ENCODE results near the gene EHD4. TPM values are rescaled to one million over a fixed set of nuclear protein-coding genes. Genes with fewer than 3 reads are reported as not detected.
A peak's percentile ranks its signal among the peaks of the same experiment; 100 is the strongest.

Gene EHD4
- polyA plus RNA-seq, 1 donor (not counting 4 experiments of a cell fraction or from before 2014, with no cell fraction given): 31.5 TPM

GRCh38 chr15:41858756-41859155 lies 113.6 kb downstream of the EHD4 start:
- no peak overlapping the region for H3K27ac ChIP-seq (ENCODE audit: control insufficient read depth, insufficient read depth, low read length)
- no peak overlapping the region for H3K4me2 ChIP-seq (ENCODE audit: control insufficient read depth, extremely low read depth, insufficient read depth, low read depth, low read length)
- H4K20me1 ChIP-seq (ENCODE audit: control insufficient read depth, extremely low read depth, insufficient read depth, low read length): no peaks in the 10 kb centered on the region
- no peak for DNase-seq (ENCODE audit: low read depth, low spot score)
- no peak for FAIRE-seq
- H3K4me3 ChIP-seq (ENCODE audit: control insufficient read depth in 2 of 3, extremely low read depth in 1 of 3, insufficient read depth in 2 of 3, low read depth in 1 of 3, low read length in 3 of 3): no peak overlapping the region
- H3K4me1 ChIP-seq (ENCODE audit: control insufficient read depth, extremely low read depth, insufficient read depth, low read length): no peaks in the 10 kb centered on the region
- peaks cover 0 to 1% of the 10 kb centered on the region in 2 experiments for H3K36me3 ChIP-seq (ENCODE audit: control insufficient read depth in 2 of 2, extremely low read depth in 1 of 2, insufficient read depth in 2 of 2, low read length in 2 of 2)
- no peaks in the 10 kb centered on the region for H3K9me1 ChIP-seq (ENCODE audit: control insufficient read depth, extremely low read depth, insufficient read depth, low read length)
- H3K79me2 ChIP-seq (ENCODE audit: control insufficient read depth, insufficient read depth, low read length): no peaks in the 10 kb centered on the region
- no peak overlapping the region for H3K9ac ChIP-seq (ENCODE audit: control insufficient read depth, extremely low read depth, insufficient read depth, low read length)
- H3K9me3 ChIP-seq (ENCODE audit: control insufficient read depth, low read depth, low read length): no peaks in the 10 kb centered on the region
- no peak overlapping the region for H2AFZ ChIP-seq (ENCODE audit: control insufficient read depth, low read length)
- peaks cover 7% of the 10 kb centered on the region for H3K27me3 ChIP-seq (ENCODE audit: control insufficient read depth, extremely low read depth, insufficient read depth, low read length)
- TF ChIP-seq CTCF (optimal IDR thresholded peaks at IDR 0.05 in 1 of 3, IDR thresholded peaks at IDR 0.05 in 1 of 3, conservative IDR thresholded peaks at IDR 0.05 in 1 of 3; ENCODE audit: extremely low read depth in 1 of 3, insufficient read depth in 2 of 3, low read length in 3 of 3) (peak in 2 of 3 experiments; percentile 2 to 10), EZH2 (IDR thresholded peaks at IDR 0.05; ENCODE audit: low read length) (no peak)
- dilution Hi-C loops (cut with MboI; ENCODE audit: extremely low pct_ligation_motif_present, low sequenced_read_pairs): no loop called here

DNA sequence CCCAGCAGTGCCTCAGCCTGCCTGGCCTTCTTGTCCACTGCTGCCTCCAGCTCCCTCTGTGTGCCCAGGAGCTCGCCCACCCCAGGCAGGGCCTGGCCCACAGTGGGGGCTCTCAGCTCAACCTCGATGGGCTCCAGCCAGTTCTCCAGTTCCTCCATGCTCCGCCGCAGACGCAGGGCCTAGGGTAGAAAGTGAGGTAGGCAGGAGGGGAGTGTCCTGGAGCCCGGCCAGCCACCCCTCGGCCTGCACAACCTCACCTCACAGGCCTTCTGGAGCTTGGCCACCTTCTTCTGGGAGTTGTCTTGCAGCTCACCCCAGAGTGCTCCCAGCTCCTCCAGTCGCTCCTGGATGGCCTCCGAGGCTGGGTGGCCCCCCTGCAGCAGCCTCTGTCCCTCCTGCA lies 115.0 kb downstream of the EHD4 start:
- DNase-seq (ENCODE audit: low read depth, low spot score): no peak
- Histone ChIP-seq H3K36me3 (ENCODE audit: control insufficient read depth in 2 of 2, extremely low read depth in 1 of 2, insufficient read depth in 2 of 2, low read length in 2 of 2) (peaks cover 0 to 1% of the 10 kb centered on the region in 2 experiments), H3K4me2 (ENCODE audit: control insufficient read depth, extremely low read depth, insufficient read depth, low read depth, low read length) (no peak overlapping the region), H3K9me3 (ENCODE audit: control insufficient read depth, low read depth, low read length) (no peaks in the 10 kb centered on the region), H3K27me3 (ENCODE audit: control insufficient read depth, extremely low read depth, insufficient read depth, low read length) (peaks cover 16% of the 10 kb centered on the region), H2AFZ (ENCODE audit: control insufficient read depth, low read length) (no peak overlapping the region), H3K9me1 (ENCODE audit: control insufficient read depth, extremely low read depth, insufficient read depth, low read length) (no peaks in the 10 kb centered on the region), H3K4me3 (ENCODE audit: control insufficient read depth in 2 of 3, extremely low read depth in 1 of 3, insufficient read depth in 2 of 3, low read depth in 1 of 3, low read length in 3 of 3) (no peak overlapping the region), H3K27ac (ENCODE audit: control insufficient read depth, insufficient read depth, low read length) (no peak overlapping the region), H3K4me1 (ENCODE audit: control insufficient read depth, extremely low read depth, insufficient read depth, low read length) (no peaks in the 10 kb centered on the region), H3K79me2 (ENCODE audit: control insufficient read depth, insufficient read depth, low read length) (no peaks in the 10 kb centered on the region), H4K20me1 (ENCODE audit: control insufficient read depth, extremely low read depth, insufficient read depth, low read length) (no peaks in the 10 kb centered on the region), H3K9ac (ENCODE audit: control insufficient read depth, extremely low read depth, insufficient read depth, low read length) (no peak overlapping the region)
- TF ChIP-seq EZH2 (IDR thresholded peaks at IDR 0.05; ENCODE audit: low read length) (no peak), CTCF (optimal IDR thresholded peaks at IDR 0.05 in 1 of 3, IDR thresholded peaks at IDR 0.05 in 1 of 3, conservative IDR thresholded peaks at IDR 0.05 in 1 of 3; ENCODE audit: extremely low read depth in 1 of 3, insufficient read depth in 2 of 3, low read length in 3 of 3) (no peak)
- dilution Hi-C loops (cut with MboI; ENCODE audit: extremely low pct_ligation_motif_present, low sequenced_read_pairs): no loop called here
- FAIRE-seq: no peak
